Measurements from ENCODE around the gene SYT7.

DNA sequence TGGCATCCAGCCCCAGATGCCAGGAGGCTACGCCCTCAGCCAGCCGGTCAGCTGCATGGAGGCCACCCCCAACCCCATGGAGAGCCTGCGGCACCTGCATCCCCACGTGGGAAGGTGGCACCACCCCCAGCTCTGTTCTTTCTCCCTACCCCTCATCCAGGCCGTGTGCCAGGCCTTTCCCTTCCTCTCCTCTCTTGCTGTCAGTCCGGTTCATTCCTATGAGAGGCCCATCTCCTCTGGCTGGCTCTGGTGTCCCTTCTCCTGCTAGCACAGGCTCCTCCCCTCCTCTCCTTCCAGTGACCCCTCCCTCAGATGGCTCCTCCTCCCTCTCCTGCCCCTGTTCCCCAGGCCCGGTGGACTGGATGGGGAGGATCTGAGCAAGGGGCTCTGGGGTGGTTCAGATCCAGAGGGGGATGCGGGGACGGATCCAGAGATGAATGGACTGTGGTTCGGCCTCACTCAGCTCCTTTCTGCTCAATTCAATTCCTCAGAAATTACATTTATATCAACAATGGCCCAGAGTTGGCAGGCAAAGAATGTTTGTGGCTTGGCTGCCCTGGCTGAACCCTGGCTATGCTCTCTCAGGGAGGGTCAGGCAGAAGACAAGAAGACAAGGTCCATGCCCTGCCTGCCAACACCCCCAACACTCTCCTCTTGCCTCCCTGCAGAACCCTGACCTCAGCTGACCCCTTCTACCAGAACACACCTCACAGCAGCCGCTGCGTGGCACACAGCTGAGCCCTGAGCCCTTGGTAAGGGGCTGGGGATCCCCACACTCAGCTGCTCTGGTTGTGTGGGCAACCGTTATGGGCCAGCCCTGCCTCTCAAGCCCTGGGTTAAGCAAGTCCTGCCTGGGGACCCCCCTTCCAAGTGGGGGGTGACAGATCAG lies 90.8 kb downstream of the SYT7 start:
- TF ChIP-seq, protein P1, sequence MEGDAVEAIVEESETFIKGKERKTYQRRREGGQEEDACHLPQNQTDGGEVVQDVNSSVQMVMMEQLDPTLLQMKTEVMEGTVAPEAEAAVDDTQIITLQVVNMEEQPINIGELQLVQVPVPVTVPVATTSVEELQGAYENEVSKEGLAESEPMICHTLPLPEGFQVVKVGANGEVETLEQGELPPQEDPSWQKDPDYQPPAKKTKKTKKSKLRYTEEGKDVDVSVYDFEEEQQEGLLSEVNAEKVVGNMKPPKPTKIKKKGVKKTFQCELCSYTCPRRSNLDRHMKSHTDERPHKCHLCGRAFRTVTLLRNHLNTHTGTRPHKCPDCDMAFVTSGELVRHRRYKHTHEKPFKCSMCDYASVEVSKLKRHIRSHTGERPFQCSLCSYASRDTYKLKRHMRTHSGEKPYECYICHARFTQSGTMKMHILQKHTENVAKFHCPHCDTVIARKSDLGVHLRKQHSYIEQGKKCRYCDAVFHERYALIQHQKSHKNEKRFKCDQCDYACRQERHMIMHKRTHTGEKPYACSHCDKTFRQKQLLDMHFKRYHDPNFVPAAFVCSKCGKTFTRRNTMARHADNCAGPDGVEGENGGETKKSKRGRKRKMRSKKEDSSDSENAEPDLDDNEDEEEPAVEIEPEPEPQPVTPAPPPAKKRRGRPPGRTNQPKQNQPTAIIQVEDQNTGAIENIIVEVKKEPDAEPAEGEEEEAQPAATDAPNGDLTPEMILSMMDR (IDR thresholded peaks at IDR 0.05; ENCODE audit: low read length) = no peak
- TF ChIP-seq EZH2 (optimal IDR thresholded peaks at IDR 0.05; ENCODE audit: low read depth, low read length) = no peak

Measured in MM.1S (cell line).